H1 (cell line): ENCODE results near the gene SLC26A8. TPM values are rescaled to one million over a fixed set of nuclear protein-coding genes. Genes with fewer than 3 reads are reported as not detected.

ENCODE experiments used
- CHD2 ChIP-seq: IDR thresholded peaks from 2 replicates; pipeline ENCODE4 v1.6.1; 2012; ENCODE audit warnings: low read length, improper control_type of control experiment
- CHD7 ChIP-seq: fragments of 300-600 bp; sonication (generic); IDR thresholded peaks from 2 replicates; pipeline ENCODE4 v1.7.1; 2012; ENCODE audit warnings: low read length, moderate library complexity, mild to moderate bottlenecking, inconsistent platforms; ENCODE audit not compliant: insufficient replicate concordance
- CTBP2 ChIP-seq: IDR thresholded peaks from 2 replicates; pipeline ENCODE4 v1.7.0; 2011; ENCODE audit warnings: borderline replicate concordance, mild to moderate bottlenecking, moderate library complexity, mixed read lengths, low read length; ENCODE audit not compliant: insufficient read depth, insufficient read length
- TBP ChIP-seq: IDR thresholded peaks from 2 replicates; pipeline ENCODE4 v1.6.1; 2011; ENCODE audit warnings: low read depth, low read length, improper control_type of control experiment
- polyA plus RNA-seq, 7 experiments: library from polyadenylated mRNA; depleted of rRNA in 3 of 7; stranded (reverse) in 5 of 7; unstranded in 2 of 7; fragments of >200 nt in 5 of 7; fragments of 200-250 nt in 2 of 7; gene quantifications; 1 replicate in 5 of 7; 2 replicates in 1 of 7; 4 replicates in 1 of 7; pipeline versions ENCODE4 v1.2.1 to v1.2.3, GENCODE V29; 2011 to 2013; ENCODE audit warnings: missing spikeins in 2 of 7, mixed read lengths in 2 of 7
- total RNA-seq: library from RNA; stranded (reverse); fragmentation: NEBNext Ultra II Directional; extraction: Animal tissue kit (Norgen Biotek cat#: 25700); gene quantifications from 2 replicates; pipeline ENCODE4 v1.2.1, GENCODE V29; 2021

SLC26A8 gene
- total and polyA plus RNA-seq, 2 of the 8 experiments (the other 6 are each of a cell fraction or from before 2014, with no cell fraction given) = 0.56 to 0.57 TPM

GRCh38 chr6:35942355-35942754 is 82.1 kb downstream of the SLC26A8 start (continued):
- TF ChIP-seq CHD7 (no peak), CTBP2 (no peak), TBP (no peak), CHD2 (no peak)
